ENCODE measurements around the gene KCNJ3.

KCNJ3 gene

GRCh38 chr2:154698296-154698720, at the start of gene KCNJ3:
KCNJ3 (plus strand) TSS chr2:154698695; CDS start chr2:154698776, 81 bp downstream.
- Histone ChIP-seq H3K36me3 (ENCODE audit: control insufficient read depth, insufficient read depth, low read length) (no peaks in the 10 kb centered on the region), H3K4me1 (ENCODE audit: control insufficient read depth, insufficient read depth, low read length) (no peaks in the 10 kb centered on the region), H3K9ac (ENCODE audit: low read depth, low read length) (no peak within 1 kb of the TSS), H3K9me3 (ENCODE audit: control insufficient read depth, insufficient read depth, low read length) (no peaks in the 10 kb centered on the region), H3K27me3 (ENCODE audit: control insufficient read depth, insufficient read depth, low read length) (peaks cover 48% of the 10 kb centered on the region), H3K4me3 (ENCODE audit: low read depth, low read length) (peak within 1 kb of the TSS; percentile 80)

- Histone ChIP-seq H3K4me3 (ENCODE audit: low read depth, low read length) (no peak overlapping the region), H3K4me1 (ENCODE audit: control insufficient read depth, insufficient read depth, low read length) (peaks cover 5% of the 10 kb centered on the region), H3K36me3 (ENCODE audit: control insufficient read depth, insufficient read depth, low read length) (no peaks in the 10 kb centered on the region), H3K9me3 (ENCODE audit: control insufficient read depth, insufficient read depth, low read length) (no peaks in the 10 kb centered on the region), H3K9ac (ENCODE audit: low read depth, low read length) (no peak overlapping the region), H3K27me3 (ENCODE audit: control insufficient read depth, insufficient read depth, low read length) (no peaks in the 10 kb centered on the region)
Observed at GRCh38 chr2:154655499-154655898, 43.0 kb upstream of the KCNJ3 start.

GRCh38 chr2:154658854-154659253, 39.6 kb upstream of the KCNJ3 start:
- no peaks in the 10 kb centered on the region for H3K27me3 ChIP-seq (ENCODE audit: control insufficient read depth, insufficient read depth, low read length)
- H3K36me3 ChIP-seq (ENCODE audit: control insufficient read depth, insufficient read depth, low read length) = no peaks in the 10 kb centered on the region
- H3K9me3 ChIP-seq (ENCODE audit: control insufficient read depth, insufficient read depth, low read length) = no peaks in the 10 kb centered on the region
- H3K9ac ChIP-seq (ENCODE audit: low read depth, low read length) = no peak overlapping the region
- H3K4me3 ChIP-seq (ENCODE audit: low read depth, low read length) = no peak overlapping the region
- peaks cover 5% of the 10 kb centered on the region for H3K4me1 ChIP-seq (ENCODE audit: control insufficient read depth, insufficient read depth, low read length)

GRCh38 chr2:154664248-154664647, 34.2 kb upstream of the KCNJ3 start:
- no peaks in the 10 kb centered on the region for H3K36me3 ChIP-seq (ENCODE audit: control insufficient read depth, insufficient read depth, low read length)
- H3K9ac ChIP-seq (ENCODE audit: low read depth, low read length) = no peak overlapping the region
- H3K9me3 ChIP-seq (ENCODE audit: control insufficient read depth, insufficient read depth, low read length) = no peaks in the 10 kb centered on the region
- no peaks in the 10 kb centered on the region for H3K27me3 ChIP-seq (ENCODE audit: control insufficient read depth, insufficient read depth, low read length)
- H3K4me3 ChIP-seq (ENCODE audit: low read depth, low read length) = no peak overlapping the region
- no peaks in the 10 kb centered on the region for H3K4me1 ChIP-seq (ENCODE audit: control insufficient read depth, insufficient read depth, low read length)

GRCh38 chr2:154670083-154670482, 28.4 kb upstream of the KCNJ3 start:
- Histone ChIP-seq H3K9me3 (ENCODE audit: control insufficient read depth, insufficient read depth, low read length) (no peaks in the 10 kb centered on the region), H3K36me3 (ENCODE audit: control insufficient read depth, insufficient read depth, low read length) (no peaks in the 10 kb centered on the region), H3K4me3 (ENCODE audit: low read depth, low read length) (no peak overlapping the region), H3K9ac (ENCODE audit: low read depth, low read length) (no peak overlapping the region), H3K27me3 (ENCODE audit: control insufficient read depth, insufficient read depth, low read length) (no peaks in the 10 kb centered on the region), H3K4me1 (ENCODE audit: control insufficient read depth, insufficient read depth, low read length) (no peaks in the 10 kb centered on the region)

- Histone ChIP-seq H3K27me3 (ENCODE audit: control insufficient read depth, insufficient read depth, low read length) (no peaks in the 10 kb centered on the region), H3K4me1 (ENCODE audit: control insufficient read depth, insufficient read depth, low read length) (no peaks in the 10 kb centered on the region), H3K4me3 (ENCODE audit: low read depth, low read length) (no peak overlapping the region), H3K9me3 (ENCODE audit: control insufficient read depth, insufficient read depth, low read length) (no peaks in the 10 kb centered on the region), H3K9ac (ENCODE audit: low read depth, low read length) (no peak overlapping the region), H3K36me3 (ENCODE audit: control insufficient read depth, insufficient read depth, low read length) (no peaks in the 10 kb centered on the region)
Observed at GRCh38 chr2:154673694-154674093, 24.8 kb upstream of the KCNJ3 start.

- no peaks in the 10 kb centered on the region for H3K27me3 ChIP-seq (ENCODE audit: control insufficient read depth, insufficient read depth, low read length)
- H3K9me3 ChIP-seq (ENCODE audit: control insufficient read depth, insufficient read depth, low read length) = no peaks in the 10 kb centered on the region
- H3K36me3 ChIP-seq (ENCODE audit: control insufficient read depth, insufficient read depth, low read length) = no peaks in the 10 kb centered on the region
- H3K9ac ChIP-seq (ENCODE audit: low read depth, low read length) = no peak overlapping the region
- no peaks in the 10 kb centered on the region for H3K4me1 ChIP-seq (ENCODE audit: control insufficient read depth, insufficient read depth, low read length)
- no peak overlapping the region for H3K4me3 ChIP-seq (ENCODE audit: low read depth, low read length)
Observed at GRCh38 chr2:154677401-154677800, 21.1 kb upstream of the KCNJ3 start.

GRCh38 chr2:154681741-154682140, 16.8 kb upstream of the KCNJ3 start:
- Histone ChIP-seq H3K9ac (ENCODE audit: low read depth, low read length) (no peak overlapping the region), H3K27me3 (ENCODE audit: control insufficient read depth, insufficient read depth, low read length) (no peaks in the 10 kb centered on the region), H3K4me3 (ENCODE audit: low read depth, low read length) (no peak overlapping the region), H3K4me1 (ENCODE audit: control insufficient read depth, insufficient read depth, low read length) (no peaks in the 10 kb centered on the region), H3K36me3 (ENCODE audit: control insufficient read depth, insufficient read depth, low read length) (no peaks in the 10 kb centered on the region), H3K9me3 (ENCODE audit: control insufficient read depth, insufficient read depth, low read length) (no peaks in the 10 kb centered on the region)

- Histone ChIP-seq H3K9ac (ENCODE audit: low read depth, low read length) (no peak overlapping the region), H3K27me3 (ENCODE audit: control insufficient read depth, insufficient read depth, low read length) (no peaks in the 10 kb centered on the region), H3K9me3 (ENCODE audit: control insufficient read depth, insufficient read depth, low read length) (no peaks in the 10 kb centered on the region), H3K4me1 (ENCODE audit: control insufficient read depth, insufficient read depth, low read length) (no peaks in the 10 kb centered on the region), H3K36me3 (ENCODE audit: control insufficient read depth, insufficient read depth, low read length) (no peaks in the 10 kb centered on the region), H3K4me3 (ENCODE audit: low read depth, low read length) (no peak overlapping the region)
Observed at GRCh38 chr2:154686162-154686561, 12.3 kb upstream of the KCNJ3 start.

GRCh38 chr2:154688373-154688772, 10.1 kb upstream of the KCNJ3 start:
- Histone ChIP-seq H3K4me1 (ENCODE audit: control insufficient read depth, insufficient read depth, low read length) (no peaks in the 10 kb centered on the region), H3K9me3 (ENCODE audit: control insufficient read depth, insufficient read depth, low read length) (no peaks in the 10 kb centered on the region), H3K9ac (ENCODE audit: low read depth, low read length) (no peak overlapping the region), H3K4me3 (ENCODE audit: low read depth, low read length) (no peak overlapping the region), H3K36me3 (ENCODE audit: control insufficient read depth, insufficient read depth, low read length) (no peaks in the 10 kb centered on the region), H3K27me3 (ENCODE audit: control insufficient read depth, insufficient read depth, low read length) (no peaks in the 10 kb centered on the region)

- no peak overlapping the region for H3K4me3 ChIP-seq (ENCODE audit: low read depth, low read length)
Observed at GRCh38 chr2:154689158-154689557, 9.3 kb upstream of the KCNJ3 start.

GRCh38 chr2:154692927-154693326, 5.6 kb upstream of the KCNJ3 start:
- no peak overlapping the region for H3K9ac ChIP-seq (ENCODE audit: low read depth, low read length)
- no peaks in the 10 kb centered on the region for H3K4me1 ChIP-seq (ENCODE audit: control insufficient read depth, insufficient read depth, low read length)
- no peaks in the 10 kb centered on the region for H3K36me3 ChIP-seq (ENCODE audit: control insufficient read depth, insufficient read depth, low read length)
- no peak overlapping the region for H3K4me3 ChIP-seq (ENCODE audit: low read depth, low read length)
- no peaks in the 10 kb centered on the region for H3K9me3 ChIP-seq (ENCODE audit: control insufficient read depth, insufficient read depth, low read length)
- peaks cover 24% of the 10 kb centered on the region for H3K27me3 ChIP-seq (ENCODE audit: control insufficient read depth, insufficient read depth, low read length)

More at GRCh38 chr2:154689158-154689557, 9.3 kb upstream of the KCNJ3 start:
- no peaks in the 10 kb centered on the region for H3K9me3 ChIP-seq (ENCODE audit: control insufficient read depth, insufficient read depth, low read length)
- H3K27me3 ChIP-seq (ENCODE audit: control insufficient read depth, insufficient read depth, low read length) = no peaks in the 10 kb centered on the region
- no peaks in the 10 kb centered on the region for H3K4me1 ChIP-seq (ENCODE audit: control insufficient read depth, insufficient read depth, low read length)
- no peaks in the 10 kb centered on the region for H3K36me3 ChIP-seq (ENCODE audit: control insufficient read depth, insufficient read depth, low read length)
- H3K9ac ChIP-seq (ENCODE audit: low read depth, low read length) = no peak overlapping the region
